Activated naive CD8-positive, alpha-beta T cell treated with anti-CD3 and anti-CD28 coated beads, Interleukin-2, amount 10 ng/mL, durations not matched to agents 7 days and 5 days (primary cell): ENCODE results near the gene DDX20. TPM values are rescaled to one million over a fixed set of nuclear protein-coding genes. Genes with fewer than 3 reads are reported as not detected.
"Not testable (repeated sequence)": the region's sequence is repeated elsewhere in the genome, so short reads cannot be mapped to it uniquely, and the experiment has no call there.

ENCODE experiments used
- ATAC-seq: fragments of 150-1000 bp; cut with Tn5 transposase; one replicate; pipeline ENCODE4 v1.10.0; 2021; ENCODE audit warnings: low read depth, moderate library complexity
- POLR2A ChIA-PET: fragments of 350-600 bp; sonication (Branson Sonifier 250); formaldehyde crosslinking; loops from one replicate; lab custom pipeline; 2021; ENCODE audit warnings: antibody characterized with exemption; lab: Charles Lee
- DNase-seq: peaks from one replicate; pipeline ENCODE4 v3.0.0; 2021
- H3K27ac Mint-ChIP-seq: one replicate; pipeline ENCODE4 v1.8.0; 2022; ENCODE audit warnings: mild to moderate bottlenecking, mixed read lengths
- H3K27me3 Mint-ChIP-seq: one replicate; pipeline ENCODE4 v1.8.0; 2022; ENCODE audit warnings: mild to moderate bottlenecking, moderate library complexity, mixed read lengths
- H3K36me3 Mint-ChIP-seq: one replicate; pipeline ENCODE4 v1.8.0; 2021; ENCODE audit warnings: mild to moderate bottlenecking, mixed read lengths
- H3K4me1 Mint-ChIP-seq: one replicate; pipeline ENCODE4 v1.8.0; 2021; ENCODE audit warnings: mixed read lengths
- H3K4me3 Mint-ChIP-seq: one replicate; pipeline ENCODE4 v1.8.0; 2022; ENCODE audit warnings: mild to moderate bottlenecking, moderate library complexity, mixed read lengths
- H3K9me3 Mint-ChIP-seq: one replicate; pipeline ENCODE4 v1.8.0; 2021; ENCODE audit warnings: mixed read lengths
- total RNA-seq, 2 experiments: library from RNA; stranded (reverse); gene quantifications; one replicate each; pipeline ENCODE4 v1.2.3, GENCODE V29; 2021

The DDX20 gene
- total RNA-seq, 2 experiments from 2014 or later, result 15.0 to 16.5 TPM

GRCh38 chr1:111736548-111737215 lies 19.0 kb upstream of the DDX20 start:
- Mint-ChIP-seq H3K27me3 (peaks cover 33% of the 10 kb centered on the region), H3K9me3 (no peaks in the 10 kb centered on the region), H3K27ac (no peak overlapping the region), H3K4me3 (no peak overlapping the region), H3K4me1 (peaks cover 23% of the 10 kb centered on the region), H3K36me3 (no peaks in the 10 kb centered on the region)
- POLR2A ChIA-PET, result no interaction called here
- ATAC-seq, result no peak
- DNase-seq, result no peak

GRCh38 chr1:111737216-111738132 lies 18.2 kb upstream of the DDX20 start:
- H3K4me3 Mint-ChIP-seq, result peak overlapping the region; percentile 75

GRCh38 chr1:111738133-111738435 lies 17.6 kb upstream of the DDX20 start:
- H3K36me3 Mint-ChIP-seq, result no peaks in the 10 kb centered on the region
- DNase-seq (no peak), ATAC-seq (no peak)
- POLR2A ChIA-PET, result interaction anchor here (0.6 to 2.4 kb wide), 4 partner anchors 13 to 267 kb away, joined by 4 to 8 read pairs (median 6); no protein-coding TSS in a partner anchor
- H3K4me1 Mint-ChIP-seq, result peaks cover 21% of the 10 kb centered on the region
- no peaks in the 10 kb centered on the region for H3K9me3 Mint-ChIP-seq
- peak overlapping the region; percentile 54 for H3K27ac Mint-ChIP-seq
- peak overlapping the region; percentile 75 for H3K4me3 Mint-ChIP-seq
- peaks cover 44% of the 10 kb centered on the region for H3K27me3 Mint-ChIP-seq

More at GRCh38 chr1:111737216-111738132, 18.2 kb upstream of the DDX20 start:
- peaks cover 23% of the 10 kb centered on the region for H3K4me1 Mint-ChIP-seq
- H3K9me3 Mint-ChIP-seq, result no peaks in the 10 kb centered on the region
- H3K27ac Mint-ChIP-seq, result peak overlapping the region; percentile 54
- POLR2A ChIA-PET, result interaction anchor here (0.6 to 1.0 kb wide), 2 partner anchors 14 to 267 kb away, joined by 4 read pairs; no protein-coding TSS in a partner anchor
- no peaks in the 10 kb centered on the region for H3K36me3 Mint-ChIP-seq
- ATAC-seq (no peak), DNase-seq (no peak)
- peaks cover 39% of the 10 kb centered on the region for H3K27me3 Mint-ChIP-seq

DNA sequence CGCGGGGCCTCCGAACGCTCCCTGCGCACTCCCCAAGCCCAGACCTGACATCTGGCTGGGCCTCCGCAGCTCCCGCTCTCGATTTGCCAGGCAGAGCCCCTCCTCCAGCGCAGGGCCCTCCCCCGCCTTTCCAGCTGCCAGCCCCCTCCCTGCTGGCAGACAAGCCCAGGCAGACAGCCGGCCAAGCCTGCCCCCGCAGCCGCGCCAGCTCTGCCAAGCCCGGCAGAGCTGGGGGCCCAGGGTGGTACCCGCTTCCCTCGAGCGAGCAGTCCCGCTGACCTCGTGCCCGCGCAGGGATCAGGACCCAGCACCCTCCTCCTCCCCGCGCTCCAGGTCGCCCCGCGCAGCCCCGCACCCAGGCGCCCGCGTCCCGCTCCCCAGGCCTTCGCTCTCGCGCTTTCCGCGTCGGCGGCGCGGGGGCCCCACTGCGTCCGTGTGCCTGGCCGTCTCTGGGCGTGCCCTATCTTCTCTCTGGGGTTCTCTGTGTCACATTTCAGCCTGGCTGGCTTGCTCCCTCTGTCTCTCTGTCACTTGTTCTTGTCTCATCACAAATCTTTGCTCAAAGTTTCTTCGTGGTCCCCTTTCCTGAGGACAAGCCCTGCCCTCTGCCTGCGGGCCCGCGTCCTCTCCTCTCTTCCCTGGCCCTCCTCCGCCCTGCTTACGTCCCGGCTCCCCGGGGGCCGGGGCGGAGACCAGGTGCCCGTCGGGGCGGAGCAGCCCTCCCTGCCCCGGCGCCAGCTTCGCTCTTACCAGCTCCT lies 17.1 kb upstream of the DDX20 start:
- peak; percentile 68 for DNase-seq
- POLR2A ChIA-PET, result interaction anchor here (0.6 to 2.4 kb wide), 8 partner anchors 13 to 268 kb away, joined by 3 to 8 read pairs (median 4); partner anchors contain the start of gene DDX20
- H3K9me3 Mint-ChIP-seq, result no peaks in the 10 kb centered on the region
- H3K4me3 Mint-ChIP-seq, result peak overlapping the region; percentile 92
- no peaks in the 10 kb centered on the region for H3K36me3 Mint-ChIP-seq
- H3K27me3 Mint-ChIP-seq, result peaks cover 48% of the 10 kb centered on the region
- ATAC-seq, result peak; percentile 59
- peak overlapping the region; percentile 72 for H3K27ac Mint-ChIP-seq
- peaks cover 19% of the 10 kb centered on the region for H3K4me1 Mint-ChIP-seq

GRCh38 chr1:111739194-111739924 lies 16.3 kb upstream of the DDX20 start, which contains the start of gene INKA2:
Gene INKA2 (minus strand): TSS chr1:111739395. CDS start chr1:111739242, 153 bp downstream.
- Mint-ChIP-seq H3K27me3 (peaks cover 51% of the 10 kb centered on the region), H3K4me3 (peak within 1 kb of the TSS; percentile 92), H3K4me1 (peaks cover 19% of the 10 kb centered on the region), H3K27ac (peak within 1 kb of the TSS; percentile 72), H3K9me3 (no peaks in the 10 kb centered on the region), H3K36me3 (no peaks in the 10 kb centered on the region)
- DNase-seq (peak; percentile 87), ATAC-seq (peak; percentile 84)
- POLR2A ChIA-PET, result interaction anchor here (0.6 to 2.4 kb wide), 8 partner anchors 16 to 262 kb away, joined by 3 to 8 read pairs (median 4); partner anchors contain the start of gene DDX20

GRCh38 chr1:111739925-111740765 lies 15.6 kb upstream of the DDX20 start:
- POLR2A ChIA-PET, result interaction anchor here (0.9 to 2.4 kb wide), 3 partner anchors 223 to 234 kb away, joined by 3 to 8 read pairs (median 3); no protein-coding TSS in a partner anchor
- Mint-ChIP-seq H3K36me3 (no peaks in the 10 kb centered on the region), H3K27me3 (peaks cover 53% of the 10 kb centered on the region), H3K4me3 (peak overlapping the region; percentile 92), H3K4me1 (peaks cover 19% of the 10 kb centered on the region), H3K9me3 (no peaks in the 10 kb centered on the region), H3K27ac (no peak overlapping the region)
- no peak for ATAC-seq
- peak; percentile 57 for DNase-seq

GRCh38 chr1:111742292-111742691 lies 13.4 kb upstream of the DDX20 start:
- DNase-seq, H3K4me3 Mint-ChIP-seq, POLR2A ChIA-PET, H3K36me3 Mint-ChIP-seq, H3K27ac Mint-ChIP-seq, ATAC-seq, H3K9me3 Mint-ChIP-seq: not testable (repeated sequence)
- H3K4me1 Mint-ChIP-seq, result peaks cover 21% of the 10 kb centered on the region
- peaks cover 53% of the 10 kb centered on the region for H3K27me3 Mint-ChIP-seq

DNA sequence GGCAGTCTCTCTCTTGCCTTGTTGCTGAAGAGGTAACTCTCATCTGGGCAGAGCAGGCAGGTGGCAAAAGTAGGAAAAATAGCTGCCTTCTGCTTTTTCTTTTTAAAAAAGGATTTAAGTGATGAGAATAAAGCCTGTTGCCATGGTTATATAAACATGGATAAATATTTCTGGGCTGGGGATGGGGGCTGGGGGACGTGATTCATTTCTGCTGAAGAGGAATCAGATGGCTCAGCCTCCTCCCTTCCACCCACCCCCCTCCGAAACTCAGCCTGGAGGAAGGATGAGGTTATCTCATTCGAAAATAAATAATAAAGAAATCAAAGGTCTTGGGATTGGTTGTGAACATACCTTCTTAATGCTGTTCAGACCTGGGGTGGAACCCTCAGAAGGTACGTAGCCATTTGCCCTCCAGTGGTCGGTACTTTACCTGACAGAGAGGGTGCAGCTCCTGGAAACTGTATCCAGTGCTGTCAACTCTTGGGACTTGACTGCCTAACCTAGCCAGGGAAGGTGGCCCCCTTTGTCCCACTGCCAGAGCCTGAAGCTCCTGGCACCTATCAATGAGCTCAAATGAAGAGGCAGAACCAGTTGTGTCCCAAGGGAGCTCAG lies 12.7 kb upstream of the DDX20 start:
- no peak for DNase-seq
- peaks cover 17% of the 10 kb centered on the region for H3K4me1 Mint-ChIP-seq
- H3K27ac Mint-ChIP-seq, result no peak overlapping the region
- peaks cover 45% of the 10 kb centered on the region for H3K27me3 Mint-ChIP-seq
- H3K36me3 Mint-ChIP-seq, result no peaks in the 10 kb centered on the region
- POLR2A ChIA-PET, result interaction anchor here (0.6 kb wide), 1 partner anchor 106 kb away, joined by 3 read pairs; no protein-coding TSS in a partner anchor
- H3K4me3 Mint-ChIP-seq, result no peak overlapping the region
- no peaks in the 10 kb centered on the region for H3K9me3 Mint-ChIP-seq
- ATAC-seq, result no peak

GRCh38 chr1:111743679-111744101 lies 12.0 kb upstream of the DDX20 start:
- POLR2A ChIA-PET, result interaction anchor here (0.6 to 0.7 kb wide), 2 partner anchors 107 to 227 kb away, joined by 3 read pairs; no protein-coding TSS in a partner anchor
- ATAC-seq (no peak), DNase-seq (no peak)
- Mint-ChIP-seq H3K27ac (no peak overlapping the region), H3K27me3 (peaks cover 45% of the 10 kb centered on the region), H3K9me3 (no peaks in the 10 kb centered on the region), H3K36me3 (no peaks in the 10 kb centered on the region), H3K4me3 (no peak overlapping the region), H3K4me1 (peaks cover 14% of the 10 kb centered on the region)

- Mint-ChIP-seq H3K27ac (no peak overlapping the region), H3K36me3 (no peaks in the 10 kb centered on the region)
- POLR2A ChIA-PET, result interaction anchor here (0.9 to 1.9 kb wide), 2 partner anchors 9 to 238 kb away, joined by 3 to 14 read pairs; no protein-coding TSS in a partner anchor
Measured at GRCh38 chr1:111745675-111746613, 9.8 kb upstream of the DDX20 start.

More at GRCh38 chr1:111745675-111746613, 9.8 kb upstream of the DDX20 start:
- H3K4me3 Mint-ChIP-seq, result no peak overlapping the region
- peaks cover 33% of the 10 kb centered on the region for H3K27me3 Mint-ChIP-seq
- no peaks in the 10 kb centered on the region for H3K9me3 Mint-ChIP-seq
- peaks cover 8% of the 10 kb centered on the region for H3K4me1 Mint-ChIP-seq
- DNase-seq, result no peak
- no peak for ATAC-seq
